ENCODE measurements around the gene CTSZ.

DNA sequence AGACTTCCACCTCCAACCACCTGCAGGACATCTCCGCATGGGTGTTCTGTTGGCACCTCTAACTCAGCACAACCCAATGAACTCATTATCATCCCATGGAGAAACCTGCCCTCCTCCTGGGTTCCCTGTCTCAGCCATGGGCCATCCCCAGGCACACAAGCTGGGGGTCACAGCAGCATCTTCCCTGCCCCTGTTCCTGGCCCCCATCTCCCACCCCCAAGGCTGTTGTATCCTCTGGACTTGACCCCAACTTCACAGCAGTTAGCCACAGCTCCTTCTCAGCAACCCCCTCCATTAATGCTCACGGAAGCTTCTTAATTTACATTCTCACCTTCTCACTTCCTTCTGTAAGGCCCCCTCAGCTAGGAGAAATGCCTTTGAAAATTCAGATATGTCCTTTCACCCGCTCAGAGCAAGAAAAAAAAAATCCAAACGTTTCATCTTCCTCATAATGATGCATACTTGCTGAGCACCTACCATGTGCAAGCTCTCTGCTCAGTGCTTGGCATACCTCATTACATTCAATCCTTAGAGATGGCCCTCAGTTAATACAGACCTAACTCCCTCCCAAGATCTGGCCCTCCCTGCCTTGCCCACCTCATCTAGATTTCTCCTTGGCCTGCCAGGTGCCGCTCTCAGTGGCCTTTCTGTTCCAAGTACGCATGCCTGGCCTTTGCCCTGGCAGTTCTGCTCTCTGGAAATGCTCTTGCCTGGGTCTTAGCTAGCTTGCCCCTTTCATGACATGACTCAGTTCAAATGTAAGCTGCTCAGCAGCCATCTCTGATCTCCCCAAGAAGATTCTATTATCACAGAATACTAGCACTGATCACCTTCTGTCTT, 28.5 kb downstream of the CTSZ start:
- TF ChIP-seq, protein P1, sequence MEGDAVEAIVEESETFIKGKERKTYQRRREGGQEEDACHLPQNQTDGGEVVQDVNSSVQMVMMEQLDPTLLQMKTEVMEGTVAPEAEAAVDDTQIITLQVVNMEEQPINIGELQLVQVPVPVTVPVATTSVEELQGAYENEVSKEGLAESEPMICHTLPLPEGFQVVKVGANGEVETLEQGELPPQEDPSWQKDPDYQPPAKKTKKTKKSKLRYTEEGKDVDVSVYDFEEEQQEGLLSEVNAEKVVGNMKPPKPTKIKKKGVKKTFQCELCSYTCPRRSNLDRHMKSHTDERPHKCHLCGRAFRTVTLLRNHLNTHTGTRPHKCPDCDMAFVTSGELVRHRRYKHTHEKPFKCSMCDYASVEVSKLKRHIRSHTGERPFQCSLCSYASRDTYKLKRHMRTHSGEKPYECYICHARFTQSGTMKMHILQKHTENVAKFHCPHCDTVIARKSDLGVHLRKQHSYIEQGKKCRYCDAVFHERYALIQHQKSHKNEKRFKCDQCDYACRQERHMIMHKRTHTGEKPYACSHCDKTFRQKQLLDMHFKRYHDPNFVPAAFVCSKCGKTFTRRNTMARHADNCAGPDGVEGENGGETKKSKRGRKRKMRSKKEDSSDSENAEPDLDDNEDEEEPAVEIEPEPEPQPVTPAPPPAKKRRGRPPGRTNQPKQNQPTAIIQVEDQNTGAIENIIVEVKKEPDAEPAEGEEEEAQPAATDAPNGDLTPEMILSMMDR (IDR thresholded peaks at IDR 0.05) = no peak
- no peak for TF ChIP-seq POLR2A (IDR thresholded peaks at IDR 0.05)
- TF ChIP-seq EP300 (IDR thresholded peaks at IDR 0.05) = no peak
